A549 treated with AZD9567 at 1 μM for 4 hours (cell line): Measurements from ENCODE around the gene SGCG. TPM values are rescaled to one million over a fixed set of nuclear protein-coding genes. Genes with fewer than 3 reads are reported as not detected.

ENCODE experiments used
- total RNA-seq: library from RNA; stranded (reverse); fragments of 200-300 nt; extraction: Qiagen RNA extraction; gene quantifications from 5 replicates; pipeline ENCODE4 v1.2.3, GENCODE V29; 2022; ENCODE audit not compliant: insufficient read depth

SGCG gene
- total RNA-seq, result not detected in 5 replicates

DNA sequence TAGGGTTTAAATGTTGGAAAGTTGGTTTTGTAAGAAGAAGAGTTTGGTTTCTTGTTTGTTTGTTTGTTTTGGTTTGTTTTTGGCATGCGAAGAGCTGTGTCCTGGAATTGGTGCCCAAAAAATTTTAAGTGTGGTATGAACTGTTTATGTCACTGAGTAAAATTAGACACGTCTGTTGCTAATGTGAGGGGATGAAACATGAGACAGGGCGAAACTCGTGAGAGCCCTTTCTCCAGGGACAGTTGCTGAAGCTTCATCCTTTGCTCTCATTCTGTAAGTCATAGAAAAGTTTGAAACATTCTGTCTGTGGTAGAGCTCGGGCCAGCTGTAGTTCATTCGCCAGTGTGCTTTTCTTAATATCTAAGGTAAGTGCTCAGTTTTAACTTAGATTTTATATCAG lies at the start of gene SGCG:
SGCG (plus strand) TSS at position 269 of the 400 bp plus-strand sequence. CDS start 22,716 bp downstream, outside the sequence.

